ENCODE measurements around the gene TAB2.
A peak's percentile ranks its signal among the peaks of the same experiment; 100 is the strongest.

Gene TAB2

DNA sequence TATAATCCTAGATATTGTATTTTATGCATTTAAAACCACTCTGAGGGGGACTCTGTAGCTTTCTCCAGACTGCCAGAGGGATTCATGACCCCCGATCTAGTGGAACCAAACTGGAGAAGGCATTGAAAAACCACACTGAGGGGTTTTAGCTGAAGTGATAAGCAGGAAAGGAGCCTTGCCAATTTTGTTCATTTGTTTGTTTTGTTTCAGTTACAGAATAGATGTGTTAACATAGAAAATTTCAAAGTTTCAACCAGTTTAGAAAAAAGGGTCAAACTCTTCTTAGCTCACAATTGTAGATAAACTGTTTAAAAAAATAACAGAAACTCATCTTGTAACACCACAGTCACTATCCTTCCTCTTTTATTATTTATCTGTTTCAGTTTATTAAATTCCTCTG lies 19.8 kb downstream of the TAB2 start:
- H3K9me3 ChIP-seq (ENCODE audit: control insufficient read depth, insufficient read depth, low read length): no peaks in the 10 kb centered on the region
- H3K36me3 ChIP-seq (ENCODE audit: control insufficient read depth, low read length): no peaks in the 10 kb centered on the region
- no peaks in the 10 kb centered on the region for H3K27me3 ChIP-seq (ENCODE audit: control insufficient read depth, low read length)
- H3K4me3 ChIP-seq (ENCODE audit: low read length): no peak overlapping the region
- H4K20me1 ChIP-seq (ENCODE audit: control insufficient read depth, insufficient read depth, low read depth, low read length): peaks cover 34% of the 10 kb centered on the region
- no peak for TF ChIP-seq EZH2phosphoT487 (IDR thresholded peaks at IDR 0.05; ENCODE audit: borderline replicate concordance, low read length)
- TF ChIP-seq, protein P1, sequence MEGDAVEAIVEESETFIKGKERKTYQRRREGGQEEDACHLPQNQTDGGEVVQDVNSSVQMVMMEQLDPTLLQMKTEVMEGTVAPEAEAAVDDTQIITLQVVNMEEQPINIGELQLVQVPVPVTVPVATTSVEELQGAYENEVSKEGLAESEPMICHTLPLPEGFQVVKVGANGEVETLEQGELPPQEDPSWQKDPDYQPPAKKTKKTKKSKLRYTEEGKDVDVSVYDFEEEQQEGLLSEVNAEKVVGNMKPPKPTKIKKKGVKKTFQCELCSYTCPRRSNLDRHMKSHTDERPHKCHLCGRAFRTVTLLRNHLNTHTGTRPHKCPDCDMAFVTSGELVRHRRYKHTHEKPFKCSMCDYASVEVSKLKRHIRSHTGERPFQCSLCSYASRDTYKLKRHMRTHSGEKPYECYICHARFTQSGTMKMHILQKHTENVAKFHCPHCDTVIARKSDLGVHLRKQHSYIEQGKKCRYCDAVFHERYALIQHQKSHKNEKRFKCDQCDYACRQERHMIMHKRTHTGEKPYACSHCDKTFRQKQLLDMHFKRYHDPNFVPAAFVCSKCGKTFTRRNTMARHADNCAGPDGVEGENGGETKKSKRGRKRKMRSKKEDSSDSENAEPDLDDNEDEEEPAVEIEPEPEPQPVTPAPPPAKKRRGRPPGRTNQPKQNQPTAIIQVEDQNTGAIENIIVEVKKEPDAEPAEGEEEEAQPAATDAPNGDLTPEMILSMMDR (IDR thresholded peaks at IDR 0.05; ENCODE audit: low read depth, low read length, poor library complexity, severe bottlenecking): no peak
- H3K9me2 ChIP-seq (replicated peaks; ENCODE audit: control insufficient read depth, low read length): no peaks in the 10 kb centered on the region
- H3K4me1 ChIP-seq (ENCODE audit: control insufficient read depth, low read length): peaks cover 51% of the 10 kb centered on the region
- peaks cover 96% of the 10 kb centered on the region for H3K79me2 ChIP-seq (ENCODE audit: control insufficient read depth, low read length)
- H3K27ac ChIP-seq (ENCODE audit: low read depth, low read length): no peak overlapping the region
- 0 out of 2 replicates have a peak overlapping the region, but pooled peaks have one; percentile 16 for H3K4me2 ChIP-seq (ENCODE audit: low read length)
- H3F3A ChIP-seq (ENCODE audit: control insufficient read depth, insufficient read depth): peaks cover 5% of the 10 kb centered on the region; the same call in 1 of the 2 replicates

DNA sequence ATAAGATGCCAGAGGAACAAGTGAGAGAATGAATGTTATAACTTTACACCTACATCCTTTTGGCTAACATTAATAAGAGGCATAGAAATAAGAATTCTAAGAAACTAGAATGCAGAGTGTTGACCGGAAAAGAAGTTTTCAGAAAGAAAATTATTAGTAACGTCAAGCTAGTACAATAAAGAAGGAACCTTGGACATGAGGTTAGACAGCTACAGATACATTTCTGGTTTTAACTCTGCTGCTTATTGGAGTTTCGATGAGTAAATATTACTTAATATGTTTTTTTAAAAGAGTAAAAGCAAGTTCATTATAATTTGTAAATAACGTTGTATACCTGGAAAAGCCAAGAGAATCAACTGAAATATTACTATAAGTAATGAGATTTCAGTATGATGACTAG lies 22.7 kb downstream of the TAB2 start:
- H3K4me1 ChIP-seq (ENCODE audit: control insufficient read depth, low read length): peaks cover 55% of the 10 kb centered on the region
- H3K4me3 ChIP-seq (ENCODE audit: low read length): no peak overlapping the region
- no peaks in the 10 kb centered on the region for H3K9me2 ChIP-seq (replicated peaks; ENCODE audit: control insufficient read depth, low read length)
- H4K20me1 ChIP-seq (ENCODE audit: control insufficient read depth, insufficient read depth, low read depth, low read length): peaks cover 29% of the 10 kb centered on the region; the same call in 1 of the 2 replicates
- peaks cover 6% of the 10 kb centered on the region; the same call in 1 of the 2 replicates for H3F3A ChIP-seq (ENCODE audit: control insufficient read depth, insufficient read depth)
- no peaks in the 10 kb centered on the region for H3K9me3 ChIP-seq (ENCODE audit: control insufficient read depth, insufficient read depth, low read length)
- H3K79me2 ChIP-seq (ENCODE audit: control insufficient read depth, low read length): peaks cover 96% of the 10 kb centered on the region
- peaks cover 8% of the 10 kb centered on the region for H3K36me3 ChIP-seq (ENCODE audit: control insufficient read depth, low read length)
- no peak for TF ChIP-seq EZH2phosphoT487 (IDR thresholded peaks at IDR 0.05; ENCODE audit: borderline replicate concordance, low read length)
- TF ChIP-seq, protein P1 (IDR thresholded peaks at IDR 0.05; ENCODE audit: low read depth, low read length, poor library complexity, severe bottlenecking): no peak
- no peak overlapping the region for H3K4me2 ChIP-seq (ENCODE audit: low read length)
- H3K27ac ChIP-seq (ENCODE audit: low read depth, low read length): no peak overlapping the region
- H3K27me3 ChIP-seq (ENCODE audit: control insufficient read depth, low read length): no peaks in the 10 kb centered on the region

DNA sequence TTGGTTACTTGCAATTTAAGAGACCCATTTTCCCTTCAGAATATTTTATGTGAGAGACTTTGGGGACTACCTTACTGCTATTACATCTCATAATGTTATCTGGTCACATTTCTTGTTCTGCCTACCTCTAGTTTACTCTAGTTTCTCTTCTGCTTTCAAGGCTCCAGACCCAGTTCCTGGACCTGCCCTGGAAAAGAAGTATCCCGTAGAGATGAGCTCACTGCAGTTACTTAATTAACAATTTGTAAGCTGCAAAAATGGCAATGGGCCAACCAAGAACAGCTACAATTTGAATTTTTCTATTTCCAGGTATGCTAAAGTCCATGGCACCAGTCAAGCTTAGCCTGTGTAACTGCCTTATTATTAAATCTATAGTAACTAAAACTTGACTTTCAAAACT lies 25.0 kb downstream of the TAB2 start:
- H3K36me3 ChIP-seq (ENCODE audit: control insufficient read depth, low read length): peaks cover 11% of the 10 kb centered on the region
- peaks cover 36% of the 10 kb centered on the region for H3K4me1 ChIP-seq (ENCODE audit: control insufficient read depth, low read length)
- H3K4me2 ChIP-seq (ENCODE audit: low read length): peak overlapping the region; percentile 60
- TF ChIP-seq EZH2phosphoT487 (IDR thresholded peaks at IDR 0.05; ENCODE audit: borderline replicate concordance, low read length): no peak
- TF ChIP-seq, protein P1 (IDR thresholded peaks at IDR 0.05; ENCODE audit: low read depth, low read length, poor library complexity, severe bottlenecking): no peak
- peaks cover 88% of the 10 kb centered on the region for H3K79me2 ChIP-seq (ENCODE audit: control insufficient read depth, low read length)
- no peaks in the 10 kb centered on the region for H3K9me3 ChIP-seq (ENCODE audit: control insufficient read depth, insufficient read depth, low read length)
- no peak overlapping the region for H3K27ac ChIP-seq (ENCODE audit: low read depth, low read length)
- H3K4me3 ChIP-seq (ENCODE audit: low read length): peak overlapping the region; percentile 32
- H3F3A ChIP-seq (ENCODE audit: control insufficient read depth, insufficient read depth): peaks cover 6% of the 10 kb centered on the region; the same call in 1 of the 2 replicates
- H3K27me3 ChIP-seq (ENCODE audit: control insufficient read depth, low read length): no peaks in the 10 kb centered on the region
- no peaks in the 10 kb centered on the region for H3K9me2 ChIP-seq (replicated peaks; ENCODE audit: control insufficient read depth, low read length)
- peaks cover 24% of the 10 kb centered on the region; the same call in 1 of the 2 replicates for H4K20me1 ChIP-seq (ENCODE audit: control insufficient read depth, insufficient read depth, low read depth, low read length)

Data from DOHH2 (cell line).